ENCODE results near the gene HS6ST2. TPM values are rescaled to one million over a fixed set of nuclear protein-coding genes. Genes with fewer than 3 reads are reported as not detected.

The HS6ST2 gene
- total and polyA plus RNA-seq, 3 donors from 2014 or later, result 3.7 to 13.3 (median 7.6) TPM

DNA sequence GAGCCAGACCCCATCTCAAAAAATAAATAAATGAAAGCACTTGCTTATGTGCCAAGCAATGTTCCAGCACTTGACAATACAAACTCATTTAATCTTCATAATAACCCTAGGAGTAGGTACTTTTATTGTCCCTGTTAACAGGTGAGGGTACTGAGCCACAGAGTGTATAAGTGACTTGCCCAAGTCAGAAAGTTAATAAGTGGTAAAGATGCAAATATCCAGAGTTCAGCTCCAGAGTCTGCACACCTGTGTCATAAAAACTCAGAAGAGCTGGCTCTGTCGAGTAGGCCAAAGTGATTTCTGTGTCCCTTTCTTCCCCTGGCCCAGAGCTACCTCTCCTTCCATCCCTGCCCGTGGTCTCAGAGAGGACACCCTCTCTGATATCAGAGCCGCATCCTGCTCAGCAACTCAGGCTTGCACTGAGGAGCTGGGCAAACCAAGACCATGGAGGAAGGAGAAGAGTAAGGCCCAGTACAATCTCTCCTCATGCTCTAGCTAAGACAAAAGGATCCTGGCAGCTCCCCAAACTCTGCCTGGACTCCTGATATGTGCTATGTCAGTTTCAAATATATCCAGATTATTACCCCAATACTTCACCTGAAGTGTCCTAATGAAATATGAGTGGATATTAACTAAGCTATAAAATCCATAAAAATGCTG lies 136.3 kb downstream of the HS6ST2 start:
- whole genome bisulfite sequencing, 2 donors, result 64 to 65% methylated on average over 3 of the region's 3 CpGs
- H3K27ac ChIP-seq, result no peak overlapping the region
- intact Hi-C loops (cut with DNase I; ENCODE audit: low total_unique reads), result no loop called here
- TF ChIP-seq, protein P1, sequence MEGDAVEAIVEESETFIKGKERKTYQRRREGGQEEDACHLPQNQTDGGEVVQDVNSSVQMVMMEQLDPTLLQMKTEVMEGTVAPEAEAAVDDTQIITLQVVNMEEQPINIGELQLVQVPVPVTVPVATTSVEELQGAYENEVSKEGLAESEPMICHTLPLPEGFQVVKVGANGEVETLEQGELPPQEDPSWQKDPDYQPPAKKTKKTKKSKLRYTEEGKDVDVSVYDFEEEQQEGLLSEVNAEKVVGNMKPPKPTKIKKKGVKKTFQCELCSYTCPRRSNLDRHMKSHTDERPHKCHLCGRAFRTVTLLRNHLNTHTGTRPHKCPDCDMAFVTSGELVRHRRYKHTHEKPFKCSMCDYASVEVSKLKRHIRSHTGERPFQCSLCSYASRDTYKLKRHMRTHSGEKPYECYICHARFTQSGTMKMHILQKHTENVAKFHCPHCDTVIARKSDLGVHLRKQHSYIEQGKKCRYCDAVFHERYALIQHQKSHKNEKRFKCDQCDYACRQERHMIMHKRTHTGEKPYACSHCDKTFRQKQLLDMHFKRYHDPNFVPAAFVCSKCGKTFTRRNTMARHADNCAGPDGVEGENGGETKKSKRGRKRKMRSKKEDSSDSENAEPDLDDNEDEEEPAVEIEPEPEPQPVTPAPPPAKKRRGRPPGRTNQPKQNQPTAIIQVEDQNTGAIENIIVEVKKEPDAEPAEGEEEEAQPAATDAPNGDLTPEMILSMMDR (IDR thresholded peaks at IDR 0.05), result no peak
- TF ChIP-seq POLR2A (IDR thresholded peaks at IDR 0.05), result no peak
- H3K36me3 ChIP-seq (ENCODE audit: low read depth, missing control alignments), result no peaks in the 10 kb centered on the region
- no peak overlapping the region for H3K4me3 ChIP-seq
- no peaks in the 10 kb centered on the region for H3K4me1 ChIP-seq
- H3K27me3 ChIP-seq, result no peaks in the 10 kb centered on the region
- DNase-seq, result peak; percentile 14
- H3K9me3 ChIP-seq, result no peaks in the 10 kb centered on the region

DNA sequence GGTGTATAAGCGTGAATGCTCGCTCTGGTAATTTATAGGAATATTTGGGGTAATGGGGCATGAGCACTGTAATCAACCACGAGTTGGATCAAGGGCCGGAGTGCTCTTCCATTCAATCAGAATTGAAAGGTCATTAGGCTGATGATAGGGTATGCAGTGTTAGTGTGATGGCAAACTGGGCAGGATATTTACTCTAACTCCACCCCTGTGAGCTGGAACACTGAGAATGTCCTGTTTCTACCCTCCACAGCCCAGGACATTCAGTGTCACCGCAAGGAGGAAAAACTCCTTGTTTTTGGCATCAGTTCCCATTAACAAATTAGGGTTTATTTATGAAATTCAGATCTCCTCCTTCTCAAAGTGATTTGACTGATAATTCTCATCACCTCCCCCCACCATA lies 137.8 kb downstream of the HS6ST2 start:
- TF ChIP-seq, protein P1 (IDR thresholded peaks at IDR 0.05), result no peak
- TF ChIP-seq POLR2A (IDR thresholded peaks at IDR 0.05), result no peak
- intact Hi-C loops (cut with DNase I; ENCODE audit: low total_unique reads), result no loop called here
- no peaks in the 10 kb centered on the region for H3K4me1 ChIP-seq
- H3K27ac ChIP-seq, result no peak overlapping the region
- 71 to 81% methylated on average over 4 to 5 of the region's 5 CpGs for WGBS, 2 donors
- H3K9me3 ChIP-seq, result no peaks in the 10 kb centered on the region
- no peaks in the 10 kb centered on the region for H3K27me3 ChIP-seq
- H3K4me3 ChIP-seq, result no peak overlapping the region
- H3K36me3 ChIP-seq (ENCODE audit: low read depth, missing control alignments), result no peaks in the 10 kb centered on the region
- no peak for DNase-seq

DNA sequence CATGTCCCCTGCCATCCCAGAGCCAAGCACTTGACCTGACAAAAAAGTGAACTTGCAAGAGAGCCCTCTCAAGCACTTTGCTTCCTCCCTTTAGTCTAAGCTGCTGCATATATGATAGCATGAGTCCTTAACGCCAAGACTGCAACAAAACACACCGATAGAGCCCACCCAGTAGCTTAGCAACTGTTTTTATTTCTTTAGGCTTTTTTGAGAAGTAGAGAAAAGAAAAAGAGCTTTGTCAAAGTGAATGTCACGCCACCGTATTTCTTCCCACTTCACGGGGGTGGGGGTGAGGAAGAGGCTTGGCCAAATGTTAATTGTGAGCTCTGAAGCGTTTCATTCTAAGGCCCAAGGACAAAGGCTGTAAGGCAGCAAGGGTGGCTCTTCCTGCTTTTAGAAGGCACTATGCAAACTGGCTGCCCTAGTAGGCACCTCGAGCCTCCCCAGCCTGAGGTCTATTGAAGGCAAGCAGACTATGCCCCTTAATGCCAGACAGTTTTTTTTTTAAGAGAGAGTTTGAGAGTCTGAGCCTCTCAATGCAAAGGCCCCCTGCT lies 138.6 kb downstream of the HS6ST2 start:
- no peak for DNase-seq
- Histone ChIP-seq H3K4me1 (no peaks in the 10 kb centered on the region), H3K9me3 (no peaks in the 10 kb centered on the region), H3K27me3 (no peaks in the 10 kb centered on the region), H3K36me3 (ENCODE audit: low read depth, missing control alignments) (no peaks in the 10 kb centered on the region), H3K4me3 (no peak overlapping the region), H3K27ac (no peak overlapping the region)
- intact Hi-C loops (cut with DNase I; ENCODE audit: low total_unique reads), result no loop called here
- no peak for TF ChIP-seq POLR2A (IDR thresholded peaks at IDR 0.05)
- TF ChIP-seq, protein P1 (IDR thresholded peaks at IDR 0.05), result no peak
- WGBS, 2 donors, result 57 to 63% methylated on average over 7 of the region's 7 CpGs

DNA sequence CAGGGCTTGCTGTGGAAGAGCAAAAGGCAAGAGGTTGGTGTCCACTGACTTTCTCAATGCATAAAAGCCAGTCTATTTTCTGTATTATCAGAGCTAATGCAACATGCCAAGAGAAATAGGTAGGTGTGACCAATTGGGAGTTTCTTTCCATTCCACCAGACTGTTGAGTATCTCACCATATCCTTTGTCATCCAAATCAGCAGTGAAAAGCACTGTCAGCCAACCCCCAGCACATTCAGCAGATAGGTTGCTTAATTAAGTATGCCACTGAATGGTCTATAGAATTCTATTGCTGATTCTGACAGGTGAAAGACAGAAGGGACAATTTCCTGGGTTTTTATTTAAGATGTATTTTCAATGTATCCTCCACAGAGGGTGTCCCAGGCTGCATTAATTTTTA lies 139.8 kb downstream of the HS6ST2 start:
- Histone ChIP-seq H3K4me1 (no peaks in the 10 kb centered on the region), H3K36me3 (ENCODE audit: low read depth, missing control alignments) (no peaks in the 10 kb centered on the region), H3K27me3 (no peaks in the 10 kb centered on the region), H3K27ac (no peak overlapping the region), H3K9me3 (no peaks in the 10 kb centered on the region), H3K4me3 (no peak overlapping the region)
- intact Hi-C loops (cut with DNase I; ENCODE audit: low total_unique reads), result no loop called here
- no peak for DNase-seq
- no peak for TF ChIP-seq POLR2A (IDR thresholded peaks at IDR 0.05)
- TF ChIP-seq, protein P1 (IDR thresholded peaks at IDR 0.05), result no peak

DNA sequence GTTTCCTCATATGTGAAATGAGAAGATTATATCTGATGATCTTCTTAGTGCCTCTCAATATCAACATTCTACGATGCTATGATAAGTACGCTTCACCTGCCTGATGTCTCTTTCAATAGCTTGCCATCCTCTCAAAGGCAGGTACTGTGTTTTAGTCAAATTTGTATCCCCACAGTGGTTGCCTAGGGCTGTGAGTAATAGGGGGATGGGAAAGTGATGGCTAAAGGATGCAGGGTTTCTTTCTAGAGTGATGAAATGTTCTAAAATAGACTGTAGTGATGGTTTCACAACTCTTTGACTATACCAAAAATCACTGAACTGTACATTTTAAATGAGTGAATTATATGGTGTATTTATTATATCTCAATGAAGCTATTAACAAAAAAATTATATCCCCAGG lies 142.8 kb downstream of the HS6ST2 start:
- Histone ChIP-seq H3K27ac (no peak overlapping the region), H3K4me3 (no peak overlapping the region), H3K4me1 (no peaks in the 10 kb centered on the region), H3K9me3 (no peaks in the 10 kb centered on the region), H3K27me3 (no peaks in the 10 kb centered on the region), H3K36me3 (ENCODE audit: low read depth, missing control alignments) (no peaks in the 10 kb centered on the region)
- DNase-seq, result no peak
- TF ChIP-seq, protein P1 (IDR thresholded peaks at IDR 0.05), result no peak
- no peak for TF ChIP-seq POLR2A (IDR thresholded peaks at IDR 0.05)
- intact Hi-C loops (cut with DNase I; ENCODE audit: low total_unique reads), result no loop called here
- 97 to 100% methylated on average over 2 of the region's 2 CpGs for WGBS, 2 donors

Measured in testis (tissue), 3 donors.